GM12878 (cell line): ENCODE data around the gene CTIF.

Source experiments
- MEF2A ChIP-seq: IDR thresholded peaks from 2 replicates; pipeline ENCODE4 v1.6.1; 2011; ENCODE audit warnings: low read depth, mild to moderate bottlenecking, low read length, moderate library complexity; ENCODE audit not compliant: insufficient read depth
- POLR2A ChIP-seq: IDR thresholded peaks from 2 replicates; pipeline ENCODE4 v1.6.1; 2011; ENCODE audit warnings: low read depth, mild to moderate bottlenecking, low read length
- RAD51 ChIP-seq: fragments of 450-650 bp; IDR thresholded peaks from 2 replicates; pipeline ENCODE4 v1.6.1; 2016; ENCODE audit warnings: moderate library complexity, mild to moderate bottlenecking, inconsistent platforms
- SIN3A ChIP-seq: IDR thresholded peaks from 2 replicates; pipeline ENCODE4 v1.6.1; 2012; ENCODE audit warnings: low read depth, low read length, improper control_type of control experiment
- SP1 ChIP-seq: IDR thresholded peaks from one replicate; pipeline ENCODE4 v1.6.1; 2011; ENCODE audit warnings: low read depth, low read length
- SRF ChIP-seq, 2 experiments: IDR thresholded peaks; 2 replicates each; pipeline ENCODE4 v1.6.1; 2011; ENCODE audit warnings: low read depth in 2 of 2, low read length in 2 of 2, mild to moderate bottlenecking in 1 of 2, moderate library complexity in 1 of 2
- TF ChIP-seq, protein P1 (sequence below): IDR thresholded peaks from 2 replicates; pipeline ENCODE4 v1.6.1; 2012; ENCODE audit warnings: low read depth, low read length, improper control_type of control experiment
- TF ChIP-seq, protein P2 (sequence below): IDR thresholded peaks from 2 replicates; pipeline ENCODE4 v1.6.1; 2012; ENCODE audit warnings: mild to moderate bottlenecking, low read depth, low read length
- TF ChIP-seq, protein P3 (sequence below): IDR thresholded peaks from 2 replicates; pipeline ENCODE4 v1.6.1; 2011; ENCODE audit warnings: low read depth, low read length, improper control_type of control experiment, borderline replicate concordance
- TF ChIP-seq, protein P4 (sequence below), 3 experiments: IDR thresholded peaks in 2 of 3; conservative IDR thresholded peaks in 1 of 3; 2 replicates each; pipeline ENCODE4 v1.5.1; 2011; ENCODE audit warnings: low read depth in 3 of 3, low read length in 3 of 3, mild to moderate bottlenecking in 3 of 3, control low read depth in 2 of 3, moderate library complexity in 2 of 3, inconsistent platforms in 1 of 3, mixed read lengths in 1 of 3; ENCODE audit not compliant: control insufficient read depth in 2 of 3, insufficient read depth in 1 of 3; ENCODE audit errors: extremely low read depth in 1 of 3
- TF ChIP-seq, protein P5 (sequence below): IDR thresholded peaks from 2 replicates; pipeline ENCODE4 v1.6.1; 2011; ENCODE audit warnings: low read depth, mild to moderate bottlenecking, low read length, moderate library complexity, borderline replicate concordance; ENCODE audit errors: extremely low read depth

DNA sequence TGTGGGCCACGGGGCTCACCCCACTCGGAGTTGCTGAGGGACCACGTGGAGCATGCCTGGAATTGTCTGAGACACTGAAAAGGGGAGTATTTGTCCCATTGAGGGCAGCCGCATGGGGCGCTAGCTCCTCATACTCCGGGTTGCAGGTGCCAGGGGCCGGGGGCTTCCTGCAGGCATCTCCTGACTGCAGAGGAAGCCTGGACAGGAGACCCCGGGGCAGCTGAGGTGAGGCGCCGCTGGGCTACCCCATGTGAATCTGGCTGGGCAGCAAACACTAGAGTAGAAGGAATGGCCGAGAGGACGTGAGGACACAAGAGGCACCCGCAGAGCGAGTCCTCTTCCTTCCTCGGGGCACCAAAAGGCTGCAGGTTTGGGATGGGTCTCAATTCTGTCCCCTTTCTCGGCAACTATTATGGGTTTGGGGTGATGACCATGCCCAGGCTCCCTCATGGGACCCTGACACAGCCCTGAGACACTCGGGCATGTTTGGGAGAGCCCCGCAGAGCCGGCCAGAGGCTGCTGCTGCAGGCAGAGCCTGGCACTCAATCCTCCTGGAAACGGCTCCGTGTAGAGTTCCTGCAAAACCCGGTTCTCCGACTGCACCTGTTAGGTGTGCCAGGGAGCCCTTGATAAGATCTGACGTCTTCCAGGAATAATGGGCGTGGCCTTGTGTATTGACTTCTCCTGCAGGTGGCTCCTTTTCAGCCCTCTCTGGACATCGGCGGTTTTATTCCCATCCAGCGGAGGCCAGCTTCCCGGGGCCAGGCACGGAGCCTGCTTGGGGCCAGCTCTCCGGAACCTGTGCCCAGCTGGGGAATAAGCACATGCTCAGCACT lies 77.0 kb downstream of the CTIF start:
- TF ChIP-seq, protein P1, sequence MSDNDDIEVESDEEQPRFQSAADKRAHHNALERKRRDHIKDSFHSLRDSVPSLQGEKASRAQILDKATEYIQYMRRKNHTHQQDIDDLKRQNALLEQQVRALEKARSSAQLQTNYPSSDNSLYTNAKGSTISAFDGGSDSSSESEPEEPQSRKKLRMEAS, result no peak
- TF ChIP-seq POLR2A, result no peak
- TF ChIP-seq, protein P2, sequence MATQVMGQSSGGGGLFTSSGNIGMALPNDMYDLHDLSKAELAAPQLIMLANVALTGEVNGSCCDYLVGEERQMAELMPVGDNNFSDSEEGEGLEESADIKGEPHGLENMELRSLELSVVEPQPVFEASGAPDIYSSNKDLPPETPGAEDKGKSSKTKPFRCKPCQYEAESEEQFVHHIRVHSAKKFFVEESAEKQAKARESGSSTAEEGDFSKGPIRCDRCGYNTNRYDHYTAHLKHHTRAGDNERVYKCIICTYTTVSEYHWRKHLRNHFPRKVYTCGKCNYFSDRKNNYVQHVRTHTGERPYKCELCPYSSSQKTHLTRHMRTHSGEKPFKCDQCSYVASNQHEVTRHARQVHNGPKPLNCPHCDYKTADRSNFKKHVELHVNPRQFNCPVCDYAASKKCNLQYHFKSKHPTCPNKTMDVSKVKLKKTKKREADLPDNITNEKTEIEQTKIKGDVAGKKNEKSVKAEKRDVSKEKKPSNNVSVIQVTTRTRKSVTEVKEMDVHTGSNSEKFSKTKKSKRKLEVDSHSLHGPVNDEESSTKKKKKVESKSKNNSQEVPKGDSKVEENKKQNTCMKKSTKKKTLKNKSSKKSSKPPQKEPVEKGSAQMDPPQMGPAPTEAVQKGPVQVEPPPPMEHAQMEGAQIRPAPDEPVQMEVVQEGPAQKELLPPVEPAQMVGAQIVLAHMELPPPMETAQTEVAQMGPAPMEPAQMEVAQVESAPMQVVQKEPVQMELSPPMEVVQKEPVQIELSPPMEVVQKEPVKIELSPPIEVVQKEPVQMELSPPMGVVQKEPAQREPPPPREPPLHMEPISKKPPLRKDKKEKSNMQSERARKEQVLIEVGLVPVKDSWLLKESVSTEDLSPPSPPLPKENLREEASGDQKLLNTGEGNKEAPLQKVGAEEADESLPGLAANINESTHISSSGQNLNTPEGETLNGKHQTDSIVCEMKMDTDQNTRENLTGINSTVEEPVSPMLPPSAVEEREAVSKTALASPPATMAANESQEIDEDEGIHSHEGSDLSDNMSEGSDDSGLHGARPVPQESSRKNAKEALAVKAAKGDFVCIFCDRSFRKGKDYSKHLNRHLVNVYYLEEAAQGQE, result no peak
- TF ChIP-seq, protein P3, sequence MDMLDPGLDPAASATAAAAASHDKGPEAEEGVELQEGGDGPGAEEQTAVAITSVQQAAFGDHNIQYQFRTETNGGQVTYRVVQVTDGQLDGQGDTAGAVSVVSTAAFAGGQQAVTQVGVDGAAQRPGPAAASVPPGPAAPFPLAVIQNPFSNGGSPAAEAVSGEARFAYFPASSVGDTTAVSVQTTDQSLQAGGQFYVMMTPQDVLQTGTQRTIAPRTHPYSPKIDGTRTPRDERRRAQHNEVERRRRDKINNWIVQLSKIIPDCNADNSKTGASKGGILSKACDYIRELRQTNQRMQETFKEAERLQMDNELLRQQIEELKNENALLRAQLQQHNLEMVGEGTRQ, result no peak
- no peak for TF ChIP-seq RAD51
- TF ChIP-seq, protein P4, sequence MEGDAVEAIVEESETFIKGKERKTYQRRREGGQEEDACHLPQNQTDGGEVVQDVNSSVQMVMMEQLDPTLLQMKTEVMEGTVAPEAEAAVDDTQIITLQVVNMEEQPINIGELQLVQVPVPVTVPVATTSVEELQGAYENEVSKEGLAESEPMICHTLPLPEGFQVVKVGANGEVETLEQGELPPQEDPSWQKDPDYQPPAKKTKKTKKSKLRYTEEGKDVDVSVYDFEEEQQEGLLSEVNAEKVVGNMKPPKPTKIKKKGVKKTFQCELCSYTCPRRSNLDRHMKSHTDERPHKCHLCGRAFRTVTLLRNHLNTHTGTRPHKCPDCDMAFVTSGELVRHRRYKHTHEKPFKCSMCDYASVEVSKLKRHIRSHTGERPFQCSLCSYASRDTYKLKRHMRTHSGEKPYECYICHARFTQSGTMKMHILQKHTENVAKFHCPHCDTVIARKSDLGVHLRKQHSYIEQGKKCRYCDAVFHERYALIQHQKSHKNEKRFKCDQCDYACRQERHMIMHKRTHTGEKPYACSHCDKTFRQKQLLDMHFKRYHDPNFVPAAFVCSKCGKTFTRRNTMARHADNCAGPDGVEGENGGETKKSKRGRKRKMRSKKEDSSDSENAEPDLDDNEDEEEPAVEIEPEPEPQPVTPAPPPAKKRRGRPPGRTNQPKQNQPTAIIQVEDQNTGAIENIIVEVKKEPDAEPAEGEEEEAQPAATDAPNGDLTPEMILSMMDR (IDR thresholded peaks at IDR 0.05 in 2 of 3, conservative IDR thresholded peaks at IDR 0.05 in 1 of 3; ENCODE audit: control insufficient read depth in 2 of 3, extremely low read depth in 1 of 3, insufficient read depth in 1 of 3, low read depth in 3 of 3, low read length in 3 of 3), result no peak
- TF ChIP-seq SIN3A, result no peak
- TF ChIP-seq SP1, result no peak
- no peak for TF ChIP-seq SRF (IDR thresholded peaks at IDR 0.05; ENCODE audit: low read depth in 2 of 2, low read length in 2 of 2)
- TF ChIP-seq, protein P5, sequence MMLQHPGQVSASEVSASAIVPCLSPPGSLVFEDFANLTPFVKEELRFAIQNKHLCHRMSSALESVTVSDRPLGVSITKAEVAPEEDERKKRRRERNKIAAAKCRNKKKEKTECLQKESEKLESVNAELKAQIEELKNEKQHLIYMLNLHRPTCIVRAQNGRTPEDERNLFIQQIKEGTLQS, result no peak
- TF ChIP-seq MEF2A, result no peak
